ENCODE results near the gene RHBDD1. TPM values are rescaled to one million over a fixed set of nuclear protein-coding genes. Genes with fewer than 3 reads are reported as not detected.

RHBDD1 gene
- total and polyA plus RNA-seq, 4 donors: 8.5 to 45.8 (median 16.1) TPM

- H3K9me3 ChIP-seq (ENCODE audit: control insufficient read depth in 4 of 4, low read length in 3 of 4): no peaks in the 10 kb centered on the region
- H3K9ac ChIP-seq (ENCODE audit: low read depth in 1 of 2, low read length in 2 of 2): no peak overlapping the region
- TF ChIP-seq TAF1 (conservative IDR thresholded peaks at IDR 0.05): no peak
- no peak for TF ChIP-seq MAX (IDR thresholded peaks at IDR 0.05)
- no peak for TF ChIP-seq HNF4A (conservative IDR thresholded peaks at IDR 0.05)
- no peak for TF ChIP-seq REST (IDR thresholded peaks at IDR 0.05)
- TF ChIP-seq NR2F2 (IDR thresholded peaks at IDR 0.05): no peak
- H3K4me1 ChIP-seq (ENCODE audit: control insufficient read depth in 4 of 4, insufficient read depth in 4 of 4, low read length in 3 of 4): peaks cover 0 to 5% (median under 1%) of the 10 kb centered on the region in 4 donors
- H3K27ac ChIP-seq (ENCODE audit: low read depth in 1 of 2, low read length in 2 of 2): no peak overlapping the region
- H3K36me3 ChIP-seq (ENCODE audit: control insufficient read depth in 4 of 4, insufficient read depth in 3 of 4, low read depth in 1 of 4, low read length in 3 of 4): no peaks in the 10 kb centered on the region
- no peaks in the 10 kb centered on the region for H3K27me3 ChIP-seq (ENCODE audit: control insufficient read depth in 4 of 4, insufficient read depth in 4 of 4, low read length in 3 of 4)
- 64% methylated on average over 3 of the region's 3 CpGs for WGBS
- no peak for DNase-seq (ENCODE audit: low spot score)
- H3K4me3 ChIP-seq (ENCODE audit: low read depth in 1 of 3, low read length in 3 of 3): no peak overlapping the region
Observed at GRCh38 chr2:227031379-227031778, 195.5 kb downstream of the RHBDD1 start.

GRCh38 chr2:227033471-227034148 lies 197.8 kb downstream of the RHBDD1 start:
- H3K9ac ChIP-seq (ENCODE audit: low read depth in 1 of 2, low read length in 2 of 2): no peak overlapping the region
- H3K4me1 ChIP-seq (ENCODE audit: control insufficient read depth in 4 of 4, insufficient read depth in 4 of 4, low read length in 3 of 4): peaks cover 0 to 5% (median 0%) of the 10 kb centered on the region in 4 donors
- no peaks in the 10 kb centered on the region for H3K36me3 ChIP-seq (ENCODE audit: control insufficient read depth in 4 of 4, insufficient read depth in 3 of 4, low read depth in 1 of 4, low read length in 3 of 4)
- no peak overlapping the region for H3K27ac ChIP-seq (ENCODE audit: low read depth in 1 of 2, low read length in 2 of 2)
- 50% methylated on average over 16 of the region's 16 CpGs for WGBS
- no peaks in the 10 kb centered on the region for H3K9me3 ChIP-seq (ENCODE audit: control insufficient read depth in 4 of 4, low read length in 3 of 4)
- TF ChIP-seq HNF4G (IDR thresholded peaks at IDR 0.05): no peak
- TF ChIP-seq CTCF (IDR thresholded peaks at IDR 0.05; ENCODE audit: low read depth, low read length, missing input control): peak; percentile 35
- no peak for TF ChIP-seq ATF3 (IDR thresholded peaks at IDR 0.05)
- TF ChIP-seq RAD21 (IDR thresholded peaks at IDR 0.05): peak; percentile 33 to 64
- H3K4me3 ChIP-seq (ENCODE audit: low read depth in 1 of 3, low read length in 3 of 3): no peak overlapping the region
- no peaks in the 10 kb centered on the region for H3K27me3 ChIP-seq (ENCODE audit: control insufficient read depth in 4 of 4, insufficient read depth in 4 of 4, low read length in 3 of 4)
- DNase-seq (ENCODE audit: low spot score): peak; percentile 61

- Histone ChIP-seq H3K9me3 (ENCODE audit: control insufficient read depth in 4 of 4, low read length in 3 of 4) (no peaks in the 10 kb centered on the region), H3K27me3 (ENCODE audit: control insufficient read depth in 4 of 4, insufficient read depth in 4 of 4, low read length in 3 of 4) (no peaks in the 10 kb centered on the region), H3K27ac (ENCODE audit: low read depth in 1 of 2, low read length in 2 of 2) (no peak overlapping the region), H3K4me1 (ENCODE audit: control insufficient read depth in 4 of 4, insufficient read depth in 4 of 4, low read length in 3 of 4) (peaks cover 0 to 5% (median 1%) of the 10 kb centered on the region in 4 donors), H3K9ac (ENCODE audit: low read depth in 1 of 2, low read length in 2 of 2) (no peak overlapping the region), H3K4me3 (ENCODE audit: low read depth in 1 of 3, low read length in 3 of 3) (no peak overlapping the region), H3K36me3 (ENCODE audit: control insufficient read depth in 4 of 4, insufficient read depth in 3 of 4, low read depth in 1 of 4, low read length in 3 of 4) (no peaks in the 10 kb centered on the region)
- no peak for DNase-seq (ENCODE audit: low spot score)
- WGBS: 80% methylated on average over 7 of the region's 7 CpGs
- no peak for TF ChIP-seq HNF4G (IDR thresholded peaks at IDR 0.05)
- TF ChIP-seq YY1 (IDR thresholded peaks at IDR 0.05): no peak
- no peak for TF ChIP-seq ZBTB33 (IDR thresholded peaks at IDR 0.05)
- TF ChIP-seq MAX (IDR thresholded peaks at IDR 0.05): no peak
- TF ChIP-seq ATF3 (IDR thresholded peaks at IDR 0.05): no peak
Observed at GRCh38 chr2:227035711-227036367, 200.0 kb downstream of the RHBDD1 start.

Data from liver (tissue), 9 donors.